ENCODE results near the gene DCLRE1B.
"Not testable (repeated sequence)": the region's sequence is repeated elsewhere in the genome, so short reads cannot be mapped to it uniquely, and the experiment has no call there.

DCLRE1B gene

GRCh38 chr1:113947388-113948107 is 42.4 kb downstream of the DCLRE1B start:
- DNase-seq (ENCODE audit: low read depth in 2 of 2): no peak

DNA sequence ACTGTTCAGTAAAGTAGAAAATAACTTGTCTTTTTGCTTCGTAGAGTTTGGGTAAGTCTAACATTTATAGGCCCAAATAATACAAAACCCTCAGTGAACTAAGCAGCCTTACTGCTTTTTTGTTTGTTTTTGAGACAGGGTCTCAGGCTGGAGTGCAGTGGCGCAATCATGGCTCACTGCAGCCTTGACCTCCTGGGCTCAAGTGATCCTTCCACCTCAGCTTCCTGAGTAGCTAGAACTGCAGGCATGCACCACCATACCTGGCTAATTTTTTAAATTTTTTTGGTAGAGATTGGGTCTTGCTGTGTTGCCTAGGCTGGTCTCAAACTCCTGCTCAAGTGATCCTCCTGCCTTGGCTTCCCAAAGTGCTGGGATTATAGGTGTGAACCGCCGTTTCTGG is 43.0 kb downstream of the DCLRE1B start:
- not testable (repeated sequence) for DNase-seq (ENCODE audit: low read depth in 2 of 2)

GRCh38 chr1:113949007-113949406 is 43.9 kb downstream of the DCLRE1B start:
- no peak for DNase-seq (ENCODE audit: low read depth in 2 of 2)

- DNase-seq (ENCODE audit: low read depth in 2 of 2): no peak
Measured at GRCh38 chr1:113950908-113951307, 45.8 kb downstream of the DCLRE1B start.

DNA sequence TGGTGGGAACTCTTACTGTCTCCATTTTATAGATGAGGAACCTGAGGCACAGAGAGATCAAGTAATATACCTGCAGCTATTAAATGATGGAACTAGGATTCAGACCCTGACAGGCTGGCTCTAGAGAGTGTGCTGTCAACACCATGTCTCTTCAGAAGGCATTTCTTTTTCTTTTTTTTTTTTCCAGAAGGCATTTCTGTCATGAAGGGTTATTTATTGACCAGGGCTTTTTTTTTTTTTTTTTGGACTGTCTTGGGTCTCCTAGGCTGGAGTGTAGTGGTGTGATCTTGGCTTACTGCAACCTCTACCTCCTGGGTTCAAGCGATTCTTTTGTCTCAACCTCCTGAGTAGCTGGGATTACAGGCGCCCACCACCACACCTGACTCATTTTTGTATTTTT is 46.6 kb downstream of the DCLRE1B start:
- DNase-seq (ENCODE audit: low read depth in 2 of 2): no peak

DNA sequence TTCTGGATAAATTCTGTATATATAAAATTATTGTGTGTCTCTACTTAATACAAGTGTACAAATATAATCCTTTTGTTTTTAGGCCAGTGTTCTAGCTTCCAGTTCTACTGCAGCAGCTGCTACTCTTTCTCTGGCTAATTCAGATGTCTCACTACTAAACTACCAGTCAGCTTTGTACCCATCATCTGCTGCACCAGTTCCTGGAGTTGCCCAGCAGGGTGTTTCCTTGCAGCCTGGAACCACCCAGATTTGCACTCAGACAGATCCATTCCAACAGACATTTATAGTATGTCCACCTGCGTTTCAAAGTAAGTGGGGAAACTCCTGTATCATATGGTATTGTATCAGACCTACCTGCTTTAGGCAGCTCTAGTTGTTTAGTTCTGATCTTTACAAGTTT is 52.9 kb downstream of the DCLRE1B start:
- DNase-seq (ENCODE audit: low read depth in 2 of 2): no peak

GRCh38 chr1:113958691-113959090 is 53.6 kb downstream of the DCLRE1B start:
- no peak for DNase-seq (ENCODE audit: low read depth in 2 of 2)

DNA sequence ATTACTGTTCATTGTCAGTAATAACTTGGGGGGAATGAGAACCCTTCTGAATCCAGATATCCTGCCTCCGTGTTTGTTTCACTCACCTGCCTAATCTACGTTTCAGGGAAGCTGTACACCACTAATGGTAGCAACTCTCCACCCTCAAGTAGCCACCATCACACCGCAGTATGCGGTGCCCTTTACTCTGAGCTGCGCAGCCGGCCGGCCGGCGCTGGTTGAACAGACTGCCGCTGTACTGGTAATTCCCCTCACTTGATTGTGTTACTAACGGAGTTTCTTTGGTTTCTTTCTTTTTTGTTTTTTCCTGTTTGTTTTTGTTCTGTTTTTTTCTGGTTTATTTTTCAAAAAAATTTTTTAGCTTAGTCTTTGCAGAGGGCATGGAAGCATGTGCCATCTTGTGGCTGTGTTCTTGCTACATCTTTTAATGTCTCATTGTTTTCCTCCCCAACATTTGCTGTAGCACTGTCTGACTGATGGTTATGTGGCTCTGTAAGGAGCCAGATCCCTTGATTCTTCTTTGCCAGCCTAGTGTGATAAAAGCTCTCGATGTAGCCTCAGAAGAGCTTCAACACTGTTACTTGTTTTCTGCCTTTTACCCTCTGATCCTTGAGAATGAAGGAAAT is 58.3 kb downstream of the DCLRE1B start:
- no peak for DNase-seq (ENCODE audit: low read depth in 2 of 2)
